H9 (cell line): ENCODE results near the gene SPRR3. TPM values are rescaled to one million over a fixed set of nuclear protein-coding genes. Genes with fewer than 3 reads are reported as not detected.

Source experiments
- DNase-seq: peaks from one replicate; pipeline ENCODE4 v3.0.0-alpha.2; 2017
- H2AFZ ChIP-seq: one replicate; pipeline ENCODE4 v1.6.1; 2013; ENCODE audit warnings: mild to moderate bottlenecking, low read length, control low read depth, moderate library complexity
- H2AK5ac ChIP-seq: 2 replicates; pipeline ENCODE4 v1.6.1; 2013; ENCODE audit warnings: low read length, control low read depth, mixed read lengths; ENCODE audit not compliant: insufficient read length
- H2BK120ac ChIP-seq: one replicate; pipeline ENCODE4 v1.6.1; 2013; ENCODE audit warnings: low read depth, mild to moderate bottlenecking, low read length, control low read depth, inconsistent platforms; ENCODE audit not compliant: poor library complexity, severe bottlenecking
- H2BK12ac ChIP-seq: 2 replicates; pipeline ENCODE4 v1.6.1; 2013; ENCODE audit warnings: low read length, control low read depth, mixed read lengths, low read depth; ENCODE audit not compliant: insufficient read length
- H2BK15ac ChIP-seq: 2 replicates; pipeline ENCODE4 v1.6.1; 2013; ENCODE audit warnings: low read depth, low read length, control low read depth
- H2BK20ac ChIP-seq: one replicate; pipeline ENCODE4 v1.6.1; 2013; ENCODE audit warnings: low read depth, mild to moderate bottlenecking, low read length, control low read depth, inconsistent platforms; ENCODE audit not compliant: poor library complexity, severe bottlenecking
- H2BK5ac ChIP-seq: 2 replicates; pipeline ENCODE4 v1.6.1; 2013; ENCODE audit warnings: low read length, control low read depth, mixed read lengths; ENCODE audit not compliant: insufficient read length
- H3K14ac ChIP-seq: 2 replicates; pipeline ENCODE4 v1.6.1; 2013; ENCODE audit warnings: low read length, control low read depth; ENCODE audit not compliant: insufficient read depth
- H3K18ac ChIP-seq: 2 replicates; pipeline ENCODE4 v1.6.1; 2013; ENCODE audit warnings: low read depth, mild to moderate bottlenecking, mixed read lengths, low read length, control low read depth; ENCODE audit not compliant: insufficient read length
- H3K23ac ChIP-seq: 2 replicates; pipeline ENCODE4 v1.6.1; 2013; ENCODE audit warnings: low read length, control low read depth, mixed read lengths, low read depth; ENCODE audit not compliant: insufficient read length
- H3K23me2 ChIP-seq: 2 replicates; pipeline ENCODE4 v1.6.1; 2013; ENCODE audit warnings: low read depth, mild to moderate bottlenecking, mixed read lengths, low read length, control low read depth; ENCODE audit not compliant: insufficient read length, poor library complexity, severe bottlenecking
- H3K27ac ChIP-seq: 2 replicates; pipeline ENCODE4 v1.5.1; 2013; ENCODE audit warnings: low read length, control low read depth, mixed read lengths, low read depth; ENCODE audit not compliant: insufficient read length
- H3K27me3 ChIP-seq: 2 replicates; pipeline ENCODE4 v1.6.1; 2013; ENCODE audit warnings: low read length, control low read depth, inconsistent platforms; ENCODE audit not compliant: insufficient read depth
- H3K4ac ChIP-seq: 2 replicates; pipeline ENCODE4 v1.6.1; 2013; ENCODE audit warnings: low read depth, mild to moderate bottlenecking, control low read depth, inconsistent platforms, low read length, moderate library complexity
- H3K4me1 ChIP-seq: 2 replicates; pipeline ENCODE4 v1.6.1; 2013; ENCODE audit warnings: low read length, control low read depth, inconsistent platforms; ENCODE audit not compliant: insufficient read depth
- H3K4me2 ChIP-seq: 2 replicates; pipeline ENCODE4 v1.6.1; 2013; ENCODE audit warnings: low read length, control low read depth, mixed read lengths; ENCODE audit not compliant: insufficient read length, insufficient read depth
- H3K56ac ChIP-seq: 2 replicates; pipeline ENCODE4 v1.6.1; 2013; ENCODE audit warnings: low read depth, mild to moderate bottlenecking, mixed read lengths, low read length, control low read depth; ENCODE audit not compliant: insufficient read length
- H3K79me1 ChIP-seq: 2 replicates; pipeline ENCODE4 v1.6.1; 2013; ENCODE audit warnings: low read depth, mild to moderate bottlenecking, moderate library complexity, low read length, control low read depth, inconsistent platforms; ENCODE audit not compliant: insufficient read depth, poor library complexity, severe bottlenecking
- H3K79me2 ChIP-seq: 2 replicates; pipeline ENCODE4 v1.6.1; 2013; ENCODE audit warnings: low read length, control low read depth, inconsistent platforms; ENCODE audit not compliant: insufficient read depth
- H3K9ac ChIP-seq: 2 replicates; pipeline ENCODE4 v1.6.1; 2013; ENCODE audit warnings: low read length, control low read depth, mixed read lengths; ENCODE audit not compliant: insufficient read length; ENCODE audit errors: extremely low read depth
- H3K9me3 ChIP-seq: one replicate; pipeline ENCODE4 v1.6.1; 2013; ENCODE audit warnings: low read depth, low read length, inconsistent platforms; ENCODE audit not compliant: control insufficient read depth
- H3T11ph ChIP-seq: one replicate; pipeline ENCODE4 v1.6.1; 2013; ENCODE audit warnings: mild to moderate bottlenecking, low read length, control low read depth, inconsistent platforms
- H4K20me1 ChIP-seq: one replicate; pipeline ENCODE4 v1.6.1; 2013; ENCODE audit not compliant: control insufficient read depth, insufficient read length, insufficient read depth
- H4K5ac ChIP-seq: 2 replicates; pipeline ENCODE4 v1.6.1; 2013; ENCODE audit warnings: low read depth, mild to moderate bottlenecking, mixed read lengths, low read length, control low read depth; ENCODE audit not compliant: insufficient read length
- H4K8ac ChIP-seq: replicated peaks from 2 replicates; pipeline ENCODE4 v1.6.1; 2013; ENCODE audit warnings: low read length, control low read depth, mixed read lengths, low read depth; ENCODE audit not compliant: insufficient read length
- H4K91ac ChIP-seq: 2 replicates; pipeline ENCODE4 v1.6.1; 2013; ENCODE audit warnings: low read depth, mild to moderate bottlenecking, moderate library complexity, mixed read lengths, low read length, control low read depth; ENCODE audit not compliant: insufficient read length
- H3K27ac Mint-ChIP-seq, 3 experiments: 2 replicates in 2 of 3; 3 replicates in 1 of 3; pipeline ENCODE4 v1.8.0; 2020 to 2021; ENCODE audit warnings: mixed read lengths in 3 of 3, mild to moderate bottlenecking in 1 of 3, moderate library complexity in 1 of 3
- H3K27me3 Mint-ChIP-seq: 2 replicates; pipeline ENCODE4 v1.8.0; 2021; ENCODE audit warnings: low read depth, mild to moderate bottlenecking, moderate library complexity, mixed read lengths
- H3K36me3 Mint-ChIP-seq, 3 experiments: 2 replicates in 2 of 3; 3 replicates in 1 of 3; pipeline ENCODE4 v1.8.0; 2020 to 2021; ENCODE audit warnings: low read depth in 3 of 3, mixed read lengths in 3 of 3; ENCODE audit not compliant: insufficient read depth in 1 of 3
- H3K4me1 Mint-ChIP-seq, 2 experiments: 2 replicates each; pipeline ENCODE4 v1.8.0; 2020; ENCODE audit warnings: mixed read lengths in 2 of 2
- H3K4me3 Mint-ChIP-seq, 2 experiments: 2 replicates in 1 of 2; 3 replicates in 1 of 2; pipeline ENCODE4 v1.8.0; 2020 to 2021; ENCODE audit warnings: mild to moderate bottlenecking in 2 of 2, mixed read lengths in 2 of 2, moderate library complexity in 1 of 2
- H3K9me3 Mint-ChIP-seq, 2 experiments: 2 replicates in 1 of 2; 3 replicates in 1 of 2; pipeline ENCODE4 v1.8.0; 2020; ENCODE audit warnings: mild to moderate bottlenecking in 2 of 2, mixed read lengths in 2 of 2, moderate library complexity in 1 of 2
- CTCF ChIP-seq: fragments of 200-600 bp; sonication (generic); conservative IDR thresholded peaks from 3 replicates; pipeline ENCODE4 v1.8.0; 2021; ENCODE audit warnings: antibody characterized with exemption, mild to moderate bottlenecking
- WGBS: extraction: QIAGEN DNeasy Blood & Tissue Kit; methylation state at CpG from one replicate; pipeline ENCODE4 v1.1.7; 2013; ENCODE audit warnings: missing lambda C conversion rate, low lambda C conversion rate, mixed read lengths; ENCODE audit not compliant: insufficient read length; ENCODE audit errors: extremely low coverage; 5-methylcytosine and 5-hydroxymethylcytosine counted together
- total RNA-seq: library from RNA; stranded (reverse); gene quantifications from 2 replicates; pipeline ENCODE4 v1.2.1, GENCODE V29; 2021

SPRR3 gene
- total RNA-seq, 1 experiment from 2014 or later, result not detected

- Mint-ChIP-seq H3K27me3 (peaks cover 29% of the 10 kb centered on the region), H3K4me3 (no peak overlapping the region), H3K27ac (no peak overlapping the region), H3K9me3 (peaks cover 3 to 17% of the 10 kb centered on the region in 2 experiments; a peak in 3 of 5 replicates), H3K36me3 (no peaks in the 10 kb centered on the region; a peak in 1 of 7 replicates), H3K4me1 (no peaks in the 10 kb centered on the region)
- TF ChIP-seq CTCF, result no peak
- Histone ChIP-seq H3K4ac (no peak overlapping the region), H3K18ac (no peak overlapping the region), H3T11ph (no peak overlapping the region), H2BK120ac (no peak overlapping the region), H3K56ac (no peak overlapping the region), H2AK5ac (no peak overlapping the region), H4K8ac (no peak overlapping the region), H2BK20ac (no peak overlapping the region), H3K4me2 (no peak overlapping the region), H3K23me2 (no peaks in the 10 kb centered on the region), H3K23ac (no peak overlapping the region), H4K5ac (no peak overlapping the region), H2BK15ac (no peak overlapping the region), H3K14ac (no peak overlapping the region), H3K79me1 (no peaks in the 10 kb centered on the region), H3K9ac (no peak overlapping the region), H3K27me3 (no peaks in the 10 kb centered on the region), H2BK5ac (no peak overlapping the region), H4K20me1 (no peaks in the 10 kb centered on the region), H2BK12ac (no peak overlapping the region), H3K27ac (no peak overlapping the region), H3K9me3 (no peaks in the 10 kb centered on the region), H3K4me1 (no peaks in the 10 kb centered on the region), H4K91ac (no peak overlapping the region), H2AFZ (no peak overlapping the region), H3K79me2 (no peaks in the 10 kb centered on the region)
- WGBS, result no CpG with 5 or more reads among the region's 1 CpG
- DNase-seq, result no peak
These were observed 24.9 kb upstream of the SPRR3 start for GRCh38 chr1:152976688-152977087.
